Activated CD4-positive, alpha-beta T cell treated with anti-CD3 and anti-CD28 coated beads for 36 hours (primary cell): ENCODE measurements around the gene TCF4. TPM values are rescaled to one million over a fixed set of nuclear protein-coding genes. Genes with fewer than 3 reads are reported as not detected.

Experiments
- ATAC-seq: fragments of 200-7000 bp; cut with Tn5 transposase; one replicate; pipeline ENCODE4 v1.10.0; 2021; ENCODE audit warnings: mild to moderate bottlenecking, moderate library complexity
- CTCF ChIA-PET: fragments of 350-600 bp; sonication (Branson Sonifier 250); formaldehyde crosslinking; loops from one replicate; lab custom pipeline; 2021; ENCODE audit warnings: antibody characterized with exemption; lab: Charles Lee
- POLR2A ChIA-PET: fragments of 350-600 bp; sonication (Branson Sonifier 250); formaldehyde crosslinking; loops from one replicate; lab custom pipeline; 2021; ENCODE audit warnings: antibody characterized with exemption, inconsistent platforms; lab: Charles Lee
- DNase-seq: peaks from one replicate; pipeline ENCODE4 v3.0.0-alpha.2; 2020
- H3K27ac Mint-ChIP-seq: one replicate; pipeline ENCODE4 v1.8.0; 2021; ENCODE audit warnings: mixed read lengths
- H3K27me3 Mint-ChIP-seq: one replicate; pipeline ENCODE4 v1.8.0; 2021; ENCODE audit warnings: mixed read lengths
- H3K36me3 Mint-ChIP-seq: one replicate; pipeline ENCODE4 v1.8.0; 2021; ENCODE audit warnings: low read depth, mixed read lengths
- H3K4me1 Mint-ChIP-seq: one replicate; pipeline ENCODE4 v1.8.0; 2021; ENCODE audit warnings: mixed read lengths
- H3K4me3 Mint-ChIP-seq: one replicate; pipeline ENCODE4 v1.8.0; 2021; ENCODE audit warnings: mild to moderate bottlenecking, moderate library complexity, mixed read lengths
- H3K9me3 Mint-ChIP-seq: one replicate; pipeline ENCODE4 v1.8.0; 2021; ENCODE audit warnings: low read depth, mixed read lengths
- intact Hi-C, 2 experiments: fragments of 100-400 bp; cut with DNase I in 1 of 2; cut with micrococcal nuclease in 1 of 2; formaldehyde crosslinking; loops; one replicate each; pipeline versions ENCODE4 v1.14.2 to v1.15.1; 2022 to 2024; cut with DNase I, micrococcal nuclease
- total RNA-seq, 2 experiments: library from RNA; stranded (reverse); gene quantifications; one replicate each; pipeline ENCODE4 v1.2.3, GENCODE V29; 2021

TCF4 gene
- total RNA-seq, 2 experiments from 2014 or later, result 0.69 to 1.9 TPM

GRCh38 chr18:55418439-55418838 lies 169.6 kb downstream of the TCF4 start:
- Mint-ChIP-seq H3K27me3 (peaks cover 8% of the 10 kb centered on the region), H3K36me3 (no peaks in the 10 kb centered on the region), H3K4me1 (peaks cover 6% of the 10 kb centered on the region), H3K9me3 (no peaks in the 10 kb centered on the region), H3K27ac (no peak overlapping the region), H3K4me3 (no peak overlapping the region)
- DNase-seq (no peak), ATAC-seq (no peak)
- POLR2A ChIA-PET, result no interaction called here
- CTCF ChIA-PET, result interaction anchor here (0.6 to 1.2 kb wide), 4 partner anchors 41 to 99 kb away, joined by 3 to 4 read pairs (median 3); no protein-coding TSS in a partner anchor
- intact Hi-C loops, result loop anchor here (5.0 to 10.0 kb wide), 2 partner anchors 169 to 1296 kb away; partner anchors contain the start of gene TCF4 (in 2 of the 2)

- no peaks in the 10 kb centered on the region for H3K36me3 Mint-ChIP-seq
- H3K4me3 Mint-ChIP-seq, result no peak overlapping the region
- DNase-seq, result no peak
These were observed 171.2 kb downstream of the TCF4 start for GRCh38 chr18:55416791-55417190.

DNA sequence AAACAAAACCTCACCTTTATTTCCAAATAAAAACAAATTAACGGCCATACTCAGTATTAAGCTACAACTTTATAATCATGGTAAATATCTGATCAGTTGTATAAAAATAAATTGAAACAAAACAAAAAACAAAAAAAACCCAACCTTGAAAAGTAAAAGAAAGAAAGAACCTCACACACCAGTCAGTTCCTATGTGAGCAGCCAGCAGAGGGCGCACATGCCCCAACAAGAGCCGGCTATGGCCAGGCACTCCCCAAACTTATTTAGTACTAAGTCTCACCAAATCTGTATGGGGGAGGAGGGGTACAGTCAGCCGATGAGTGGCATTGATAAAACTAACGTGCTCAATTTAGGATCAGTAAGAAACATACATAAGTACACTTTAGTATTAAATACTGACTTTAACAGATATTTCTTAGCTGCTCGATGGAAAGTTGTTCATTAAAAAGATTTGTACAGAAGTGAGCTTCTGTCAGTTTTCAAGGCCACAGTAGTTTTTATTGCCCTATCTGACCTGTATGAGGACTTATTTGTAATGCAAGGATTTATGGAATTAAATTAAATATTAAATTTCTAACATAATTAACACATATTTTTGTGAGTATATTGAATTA lies 172.6 kb downstream of the TCF4 start:
- no peaks in the 10 kb centered on the region for H3K9me3 Mint-ChIP-seq
- CTCF ChIA-PET, result interaction anchor here (0.6 to 1.6 kb wide), 14 partner anchors 9 to 1286 kb away, joined by 3 to 6 read pairs (median 4); no protein-coding TSS in a partner anchor
- DNase-seq, result peak; percentile 89
- H3K27ac Mint-ChIP-seq, result no peak overlapping the region
- no peak overlapping the region for H3K4me3 Mint-ChIP-seq
- POLR2A ChIA-PET, result no interaction called here
- ATAC-seq, result peak; percentile 74
- intact Hi-C loops, result loop anchor here (1.0 to 10.0 kb wide), 5 partner anchors 107 to 1299 kb away; partner anchors contain the start of gene TCF4 (in 2 of the 2)
- H3K36me3 Mint-ChIP-seq, result no peaks in the 10 kb centered on the region
- H3K4me1 Mint-ChIP-seq, result peaks cover 5% of the 10 kb centered on the region
- H3K27me3 Mint-ChIP-seq, result peaks cover 4% of the 10 kb centered on the region

More at GRCh38 chr18:55416791-55417190, 171.2 kb downstream of the TCF4 start:
- ChIA-PET POLR2A (no interaction called here), CTCF (interaction anchor here (0.8 to 1.6 kb wide), 4 partner anchors 43 to 183 kb away, joined by 3 to 7 read pairs (median 4); no protein-coding TSS in a partner anchor)
- H3K27me3 Mint-ChIP-seq, result peaks cover 4% of the 10 kb centered on the region
- no peak overlapping the region for H3K27ac Mint-ChIP-seq
- intact Hi-C loops, result loop anchor here (5.0 to 10.0 kb wide), 2 partner anchors 171 to 1298 kb away; partner anchors contain the start of gene TCF4 (in 2 of the 2)
- peaks cover 6% of the 10 kb centered on the region for H3K4me1 Mint-ChIP-seq
- no peak for ATAC-seq
- H3K9me3 Mint-ChIP-seq, result no peaks in the 10 kb centered on the region

DNA sequence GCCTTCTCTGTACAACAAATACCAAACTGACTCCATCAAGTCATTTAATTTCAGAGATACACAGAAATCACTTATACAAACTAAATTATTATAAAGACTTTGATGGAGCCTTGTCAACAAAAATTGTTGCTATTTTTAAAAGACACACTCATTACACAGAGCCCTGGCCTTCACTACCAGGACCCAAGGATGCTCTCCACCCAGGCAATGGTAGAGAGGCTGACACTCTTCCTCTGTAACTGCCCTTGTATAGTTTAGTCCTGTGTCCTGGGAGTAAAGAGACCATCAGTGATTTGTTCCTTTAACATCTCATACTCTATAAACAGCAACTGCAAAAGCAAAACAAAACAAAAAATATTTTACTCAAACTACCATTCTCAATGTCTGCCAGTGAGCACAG lies 173.5 kb downstream of the TCF4 start:
- DNase-seq (no peak), ATAC-seq (no peak)
- Mint-ChIP-seq H3K27me3 (peaks cover 1% of the 10 kb centered on the region), H3K27ac (no peak overlapping the region), H3K36me3 (no peaks in the 10 kb centered on the region), H3K4me1 (no peaks in the 10 kb centered on the region), H3K9me3 (no peaks in the 10 kb centered on the region), H3K4me3 (no peak overlapping the region)
- POLR2A ChIA-PET, result no interaction called here
- CTCF ChIA-PET, result interaction anchor here (0.6 to 1.6 kb wide), 5 partner anchors 8 to 181 kb away, joined by 3 to 5 read pairs (median 3); no protein-coding TSS in a partner anchor
- intact Hi-C loops, result loop anchor here (2.0 to 10.0 kb wide), 4 partner anchors 108 to 1300 kb away; no protein-coding TSS in a partner anchor

- no peak overlapping the region for H3K27ac Mint-ChIP-seq
- no peaks in the 10 kb centered on the region for H3K4me1 Mint-ChIP-seq
- no peak overlapping the region for H3K4me3 Mint-ChIP-seq
- ChIA-PET CTCF (interaction anchor here (1.6 kb wide), 1 partner anchor 7 kb away, joined by 4 read pairs; no protein-coding TSS in a partner anchor), POLR2A (no interaction called here)
- H3K9me3 Mint-ChIP-seq, result no peaks in the 10 kb centered on the region
- peaks cover 1% of the 10 kb centered on the region for H3K27me3 Mint-ChIP-seq
- DNase-seq (no peak), ATAC-seq (no peak)
- no peaks in the 10 kb centered on the region for H3K36me3 Mint-ChIP-seq
- intact Hi-C loops, result loop anchor here in 1 of 2 experiments (5.0 to 10.0 kb wide), 2 partner anchors 176 to 1301 kb away; no protein-coding TSS in a partner anchor
These were observed 174.5 kb downstream of the TCF4 start for GRCh38 chr18:55413474-55413873.

- DNase-seq (no peak), ATAC-seq (no peak)
- no peaks in the 10 kb centered on the region for H3K36me3 Mint-ChIP-seq
- H3K9me3 Mint-ChIP-seq, result no peaks in the 10 kb centered on the region
- intact Hi-C loops, result no loop called here
- H3K4me3 Mint-ChIP-seq, result no peak overlapping the region
- POLR2A ChIA-PET, result no interaction called here
- H3K4me1 Mint-ChIP-seq, result peaks cover 2% of the 10 kb centered on the region
- CTCF ChIA-PET, result interaction anchor here (1.0 to 1.1 kb wide), 2 partner anchors 39 to 173 kb away, joined by 3 read pairs; no protein-coding TSS in a partner anchor
- peaks cover 11% of the 10 kb centered on the region for H3K27me3 Mint-ChIP-seq
- no peak overlapping the region for H3K27ac Mint-ChIP-seq
These were observed 180.0 kb downstream of the TCF4 start for GRCh38 chr18:55407774-55408535.

DNA sequence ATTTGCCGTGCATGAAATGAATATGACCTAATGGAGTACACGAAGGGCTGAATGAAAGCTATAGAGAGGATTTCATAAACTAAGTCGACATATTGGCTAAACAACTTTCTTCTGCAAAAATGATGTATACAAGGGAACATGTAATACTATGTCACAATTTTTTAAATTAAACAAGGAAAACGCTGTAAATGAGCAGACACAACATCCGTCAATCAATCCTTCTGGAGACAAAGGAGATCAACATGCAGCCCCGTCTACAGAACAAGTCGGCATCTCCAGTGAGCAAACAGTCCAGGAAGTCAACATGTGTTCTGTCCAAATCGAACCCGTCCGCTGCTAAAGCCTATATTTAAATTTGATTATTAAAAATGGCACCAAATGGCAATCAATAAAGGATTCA lies 180.8 kb downstream of the TCF4 start:
- DNase-seq (no peak), ATAC-seq (no peak)
- CTCF ChIA-PET, result interaction anchor here (0.6 to 1.1 kb wide), 3 partner anchors 7 to 486 kb away, joined by 3 to 4 read pairs (median 3); no protein-coding TSS in a partner anchor
- intact Hi-C loops, result no loop called here
- H3K27me3 Mint-ChIP-seq, result peaks cover 11% of the 10 kb centered on the region
- no peaks in the 10 kb centered on the region for H3K36me3 Mint-ChIP-seq
- H3K4me1 Mint-ChIP-seq, result peaks cover 2% of the 10 kb centered on the region
- POLR2A ChIA-PET, result no interaction called here
- H3K4me3 Mint-ChIP-seq, result no peak overlapping the region
- H3K9me3 Mint-ChIP-seq, result no peaks in the 10 kb centered on the region
- H3K27ac Mint-ChIP-seq, result no peak overlapping the region

GRCh38 chr18:55406451-55406991 lies 181.5 kb downstream of the TCF4 start:
- ChIA-PET CTCF (interaction anchor here (0.6 to 1.1 kb wide), 3 partner anchors 8 to 486 kb away, joined by 3 to 5 read pairs (median 4); no protein-coding TSS in a partner anchor), POLR2A (no interaction called here)
- Mint-ChIP-seq H3K27ac (no peak overlapping the region), H3K27me3 (peaks cover 11% of the 10 kb centered on the region), H3K9me3 (no peaks in the 10 kb centered on the region), H3K36me3 (no peaks in the 10 kb centered on the region), H3K4me3 (no peak overlapping the region), H3K4me1 (peaks cover 2% of the 10 kb centered on the region)
- intact Hi-C loops, result no loop called here
- no peak for ATAC-seq
- no peak for DNase-seq

- intact Hi-C loops, result no loop called here
These were observed 182.0 kb downstream of the TCF4 start for GRCh38 chr18:55405893-55406406.

DNA sequence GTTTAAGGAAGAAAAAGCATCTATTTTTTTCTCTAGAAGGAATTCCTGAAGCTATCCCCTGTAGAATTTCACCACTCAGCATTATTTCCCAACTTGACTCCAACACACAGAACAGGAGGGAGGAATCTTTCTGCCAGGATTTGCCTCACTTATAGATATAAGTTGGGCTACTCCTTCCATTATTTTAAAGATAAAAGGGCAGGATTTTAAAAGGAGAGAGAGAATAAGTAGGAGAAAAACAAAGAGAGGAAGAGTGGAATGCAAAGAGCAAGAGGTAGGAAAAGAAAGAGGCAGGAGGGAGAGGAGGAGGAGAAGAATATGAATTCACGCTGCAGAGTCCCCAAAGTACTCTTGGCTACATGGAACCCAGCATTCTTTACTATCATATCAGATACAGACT lies 182.5 kb downstream of the TCF4 start:
- DNase-seq (no peak), ATAC-seq (no peak)
- POLR2A ChIA-PET, result no interaction called here
- CTCF ChIA-PET, result no interaction called here
- Mint-ChIP-seq H3K9me3 (no peaks in the 10 kb centered on the region), H3K4me1 (peaks cover 2% of the 10 kb centered on the region), H3K4me3 (no peak overlapping the region), H3K27ac (no peak overlapping the region), H3K36me3 (no peaks in the 10 kb centered on the region), H3K27me3 (peaks cover 11% of the 10 kb centered on the region)
- intact Hi-C loops, result no loop called here

More at GRCh38 chr18:55405893-55406406, 182.0 kb downstream of the TCF4 start:
- DNase-seq (peak; percentile 62), ATAC-seq (no peak)
- Mint-ChIP-seq H3K4me1 (peaks cover 2% of the 10 kb centered on the region), H3K27ac (no peak overlapping the region), H3K36me3 (no peaks in the 10 kb centered on the region), H3K4me3 (no peak overlapping the region), H3K9me3 (no peaks in the 10 kb centered on the region), H3K27me3 (peaks cover 11% of the 10 kb centered on the region)
- POLR2A ChIA-PET, result no interaction called here
- CTCF ChIA-PET, result interaction anchor here (0.7 to 1.1 kb wide), 2 partner anchors 9 to 21 kb away, joined by 4 to 5 read pairs; no protein-coding TSS in a partner anchor
